ENCODE data around the gene PAMR1. TPM values are rescaled to one million over a fixed set of nuclear protein-coding genes. Genes with fewer than 3 reads are reported as not detected.

Gene PAMR1
- total and polyA plus RNA-seq, 10 of the 15 experiments (the other 5 are each of a cell fraction or from before 2014, with no cell fraction given) = 0.04 TPM; not detected in 9

DNA sequence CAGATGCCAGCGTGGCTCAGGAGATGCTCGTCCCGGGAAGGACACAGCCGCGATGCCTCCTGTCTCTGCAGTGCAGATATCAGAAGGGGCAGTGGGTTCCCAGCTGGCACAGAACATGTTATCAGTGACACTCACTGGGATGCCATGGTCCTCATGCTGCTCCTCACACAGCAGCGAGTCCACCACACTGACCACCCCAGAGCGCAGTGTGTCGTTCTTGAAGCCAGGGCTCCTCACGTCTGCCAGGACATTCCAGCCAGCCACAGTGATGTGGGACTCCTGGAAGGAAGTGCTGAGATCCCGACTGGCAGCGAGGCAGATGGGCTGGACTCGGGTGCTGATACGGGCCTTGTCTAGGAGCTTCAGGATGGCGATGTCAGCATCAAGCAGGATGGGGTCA is 93.0 kb downstream of the PAMR1 start:
- H3K36me3 ChIP-seq (ENCODE audit: control insufficient read depth in 2 of 2, insufficient read depth in 2 of 2, low read length in 1 of 2) = no peaks in the 10 kb centered on the region
- DNase-seq (ENCODE audit: low read depth, low spot score) = no peak
- no peak overlapping the region for H3K4me3 ChIP-seq
- BruUV-seq (replicated peaks) = no TSS peak
- POLR2A ChIA-PET = no interaction called here
- no peak for ATAC-seq
- H3K4me2 ChIP-seq (ENCODE audit: control insufficient read depth, insufficient read depth) = no peak overlapping the region
- intact Hi-C loops (cut with micrococcal nuclease; ENCODE audit: unreplicated experiment) = no loop called here
- H3K79me2 ChIP-seq (ENCODE audit: control insufficient read depth, insufficient read depth, low read length) = no peaks in the 10 kb centered on the region
- no peak overlapping the region for H2AFZ ChIP-seq (ENCODE audit: control insufficient read depth, low read depth, low read length)
- in situ Hi-C loops (cut with MboI) = no loop called here
- H3K27ac ChIP-seq (ENCODE audit: control insufficient read depth, insufficient read depth) = no peak overlapping the region
- H3K9me3 ChIP-seq (replicated peaks; ENCODE audit: control insufficient read depth, insufficient read depth, low read length) = no peaks in the 10 kb centered on the region
- H3K27me3 ChIP-seq (replicated peaks in 1 of 2; ENCODE audit: control insufficient read depth in 2 of 2, insufficient read depth in 2 of 2, low read length in 1 of 2) = no peaks in the 10 kb centered on the region; a peak in 3 of 4 replicates
- FAIRE-seq = no peak
- 51% methylated on average over 14 of the region's 14 CpGs for WGBS (ENCODE audit: insufficient coverage, insufficient replicate concordance, low lambda C conversion rate, missing lambda C conversion rate)
- SMC1A ChIA-PET (ENCODE audit: uncharacterized antibody, unreplicated experiment) = no interaction called here
- H3K9ac ChIP-seq (ENCODE audit: control insufficient read depth, insufficient read depth, low read length) = no peak overlapping the region
- no peaks in the 10 kb centered on the region for H4K20me1 ChIP-seq (ENCODE audit: control insufficient read depth, insufficient read depth)
- CTCF ChIA-PET = no interaction called here
- no peaks in the 10 kb centered on the region for H3K4me1 ChIP-seq (ENCODE audit: control insufficient read depth, insufficient read depth, low read length)
- no peak for TF ChIP-seq CHD1 (IDR thresholded peaks at IDR 0.05; ENCODE audit: low read depth, low read length)
- TF ChIP-seq SREBF2 (IDR thresholded peaks at IDR 0.05; ENCODE audit: low read length) = no peak
- TF ChIP-seq SMAD5 (IDR thresholded peaks at IDR 0.05; ENCODE audit: low read depth) = no peak
- TF ChIP-seq NFIC (IDR thresholded peaks at IDR 0.05; ENCODE audit: low read depth, low read length) = no peak
- no peak for TF ChIP-seq TARDBP (IDR thresholded peaks at IDR 0.05; ENCODE audit: borderline replicate concordance)
- no peak for TF ChIP-seq TAF1 (IDR thresholded peaks at IDR 0.05; ENCODE audit: borderline replicate concordance, low read depth, low read length)
- no peak for TF ChIP-seq PAX5 (IDR thresholded peaks at IDR 0.05; ENCODE audit: borderline replicate concordance, low read depth, low read length)
- TF ChIP-seq GATAD2B (conservative IDR thresholded peaks at IDR 0.05; ENCODE audit: low read depth) = no peak
- RAD21 ChIA-PET (ENCODE audit: unreplicated experiment) = no interaction called here

DNA sequence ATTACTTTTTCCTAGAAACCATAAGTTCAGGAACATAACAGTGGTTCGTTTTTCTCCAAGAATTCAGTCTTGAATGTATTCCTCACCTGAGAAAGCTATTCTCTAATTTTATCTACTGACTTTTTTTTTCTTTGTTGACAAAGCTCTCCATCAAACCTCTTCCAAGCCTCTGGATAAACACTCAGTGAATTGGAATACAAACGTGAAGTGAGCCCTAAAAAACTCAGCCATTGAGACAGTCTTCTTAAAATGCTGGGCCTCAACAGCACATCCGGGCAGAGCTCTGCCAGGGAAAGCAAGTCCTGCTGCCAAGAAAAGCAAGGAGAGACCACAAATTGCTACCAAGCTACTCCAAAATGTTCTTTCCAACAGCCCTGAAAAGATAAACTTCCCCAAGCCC is 98.3 kb downstream of the PAMR1 start:
- no peaks in the 10 kb centered on the region for H3K36me3 ChIP-seq (ENCODE audit: control insufficient read depth in 2 of 2, insufficient read depth in 2 of 2, low read length in 1 of 2)
- no peaks in the 10 kb centered on the region for H4K20me1 ChIP-seq (ENCODE audit: control insufficient read depth, insufficient read depth)
- intact Hi-C loops (cut with micrococcal nuclease; ENCODE audit: unreplicated experiment) = no loop called here
- POLR2A ChIA-PET = no interaction called here
- in situ Hi-C loops (cut with MboI) = no loop called here
- H3K27me3 ChIP-seq (replicated peaks in 1 of 2; ENCODE audit: control insufficient read depth in 2 of 2, insufficient read depth in 2 of 2, low read length in 1 of 2) = peaks cover 4 to 6% of the 10 kb centered on the region in 2 experiments; a peak in 3 of 4 replicates
- H3K79me2 ChIP-seq (ENCODE audit: control insufficient read depth, insufficient read depth, low read length) = no peaks in the 10 kb centered on the region
- no peak overlapping the region for H3K4me2 ChIP-seq (ENCODE audit: control insufficient read depth, insufficient read depth)
- SMC1A ChIA-PET (ENCODE audit: uncharacterized antibody, unreplicated experiment) = no interaction called here
- H3K4me3 ChIP-seq = no peak overlapping the region
- FAIRE-seq = no peak
- no peak for ATAC-seq
- CTCF ChIA-PET = interaction anchor here (0.7 kb wide), 2 partner anchors 12 to 841 kb away, joined by 3 read pairs; no protein-coding TSS in a partner anchor
- RAD21 ChIA-PET (ENCODE audit: unreplicated experiment) = no interaction called here
- H3K9ac ChIP-seq (ENCODE audit: control insufficient read depth, insufficient read depth, low read length) = no peak overlapping the region
- H3K27ac ChIP-seq (ENCODE audit: control insufficient read depth, insufficient read depth) = no peak overlapping the region
- BruUV-seq (replicated peaks) = no TSS peak
- DNase-seq (ENCODE audit: low read depth, low spot score) = no peak
- H2AFZ ChIP-seq (ENCODE audit: control insufficient read depth, low read depth, low read length) = no peak overlapping the region
- H3K9me3 ChIP-seq (replicated peaks; ENCODE audit: control insufficient read depth, insufficient read depth, low read length) = no peaks in the 10 kb centered on the region
- WGBS (ENCODE audit: insufficient coverage, insufficient replicate concordance, low lambda C conversion rate, missing lambda C conversion rate) = 2% methylated on average over 3 of the region's 3 CpGs
- no peaks in the 10 kb centered on the region for H3K4me1 ChIP-seq (ENCODE audit: control insufficient read depth, insufficient read depth, low read length)
- TF ChIP-seq PAX8 (IDR thresholded peaks at IDR 0.05) = no peak
- TF ChIP-seq ZZZ3 (IDR thresholded peaks at IDR 0.05; ENCODE audit: control insufficient read depth, insufficient read length, low read depth) = no peak
- no peak for TF ChIP-seq DPF2 (IDR thresholded peaks at IDR 0.05)
- TF ChIP-seq CBFB (IDR thresholded peaks at IDR 0.05; ENCODE audit: low read depth) = no peak
- TF ChIP-seq RCOR1 (conservative IDR thresholded peaks at IDR 0.05; ENCODE audit: low read depth, low read length) = no peak
- TF ChIP-seq, protein P1, sequence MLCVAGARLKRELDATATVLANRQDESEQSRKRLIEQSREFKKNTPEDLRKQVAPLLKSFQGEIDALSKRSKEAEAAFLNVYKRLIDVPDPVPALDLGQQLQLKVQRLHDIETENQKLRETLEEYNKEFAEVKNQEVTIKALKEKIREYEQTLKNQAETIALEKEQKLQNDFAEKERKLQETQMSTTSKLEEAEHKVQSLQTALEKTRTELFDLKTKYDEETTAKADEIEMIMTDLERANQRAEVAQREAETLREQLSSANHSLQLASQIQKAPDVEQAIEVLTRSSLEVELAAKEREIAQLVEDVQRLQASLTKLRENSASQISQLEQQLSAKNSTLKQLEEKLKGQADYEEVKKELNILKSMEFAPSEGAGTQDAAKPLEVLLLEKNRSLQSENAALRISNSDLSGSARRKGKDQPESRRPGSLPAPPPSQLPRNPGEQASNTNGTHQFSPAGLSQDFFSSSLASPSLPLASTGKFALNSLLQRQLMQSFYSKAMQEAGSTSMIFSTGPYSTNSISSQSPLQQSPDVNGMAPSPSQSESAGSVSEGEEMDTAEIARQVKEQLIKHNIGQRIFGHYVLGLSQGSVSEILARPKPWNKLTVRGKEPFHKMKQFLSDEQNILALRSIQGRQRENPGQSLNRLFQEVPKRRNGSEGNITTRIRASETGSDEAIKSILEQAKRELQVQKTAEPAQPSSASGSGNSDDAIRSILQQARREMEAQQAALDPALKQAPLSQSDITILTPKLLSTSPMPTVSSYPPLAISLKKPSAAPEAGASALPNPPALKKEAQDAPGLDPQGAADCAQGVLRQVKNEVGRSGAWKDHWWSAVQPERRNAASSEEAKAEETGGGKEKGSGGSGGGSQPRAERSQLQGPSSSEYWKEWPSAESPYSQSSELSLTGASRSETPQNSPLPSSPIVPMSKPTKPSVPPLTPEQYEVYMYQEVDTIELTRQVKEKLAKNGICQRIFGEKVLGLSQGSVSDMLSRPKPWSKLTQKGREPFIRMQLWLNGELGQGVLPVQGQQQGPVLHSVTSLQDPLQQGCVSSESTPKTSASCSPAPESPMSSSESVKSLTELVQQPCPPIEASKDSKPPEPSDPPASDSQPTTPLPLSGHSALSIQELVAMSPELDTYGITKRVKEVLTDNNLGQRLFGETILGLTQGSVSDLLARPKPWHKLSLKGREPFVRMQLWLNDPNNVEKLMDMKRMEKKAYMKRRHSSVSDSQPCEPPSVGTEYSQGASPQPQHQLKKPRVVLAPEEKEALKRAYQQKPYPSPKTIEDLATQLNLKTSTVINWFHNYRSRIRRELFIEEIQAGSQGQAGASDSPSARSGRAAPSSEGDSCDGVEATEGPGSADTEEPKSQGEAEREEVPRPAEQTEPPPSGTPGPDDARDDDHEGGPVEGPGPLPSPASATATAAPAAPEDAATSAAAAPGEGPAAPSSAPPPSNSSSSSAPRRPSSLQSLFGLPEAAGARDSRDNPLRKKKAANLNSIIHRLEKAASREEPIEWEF (IDR thresholded peaks at IDR 0.05; ENCODE audit: insufficient replicate concordance, low read depth, low read length) = no peak
- no peak for TF ChIP-seq SUPT20H (IDR thresholded peaks at IDR 0.05; ENCODE audit: borderline replicate concordance, control insufficient read depth, low read depth, low read length)
- TF ChIP-seq FOXM1 (IDR thresholded peaks at IDR 0.05; ENCODE audit: low read depth, low read length) = no peak
